ENCODE data around the gene RASGRF2.
"Not testable (repeated sequence)": the region's sequence is repeated elsewhere in the genome, so short reads cannot be mapped to it uniquely, and the experiment has no call there.

RASGRF2 gene

GRCh38 chr5:81244451-81244850, 284.3 kb downstream of the RASGRF2 start:
- DNase-seq: no peak

- DNase-seq: no peak
Measured at GRCh38 chr5:81245871-81246235, 285.7 kb downstream of the RASGRF2 start.

- DNase-seq: no peak
Measured at GRCh38 chr5:81246697-81247096, 286.5 kb downstream of the RASGRF2 start.

- DNase-seq: peak; percentile 48
Measured at GRCh38 chr5:81247441-81247972, 287.3 kb downstream of the RASGRF2 start.

- DNase-seq: no peak
Measured at GRCh38 chr5:81249240-81249639, 289.1 kb downstream of the RASGRF2 start.

GRCh38 chr5:81250004-81250403, 289.8 kb downstream of the RASGRF2 start:
- no peak for DNase-seq

- DNase-seq: no peak
Measured at GRCh38 chr5:81251922-81252321, 291.8 kb downstream of the RASGRF2 start.

- DNase-seq: no peak
Measured at GRCh38 chr5:81252904-81253303, 292.7 kb downstream of the RASGRF2 start.

GRCh38 chr5:81253875-81254274, 293.7 kb downstream of the RASGRF2 start:
- DNase-seq: no peak

GRCh38 chr5:81254886-81255559, 294.9 kb downstream of the RASGRF2 start:
- no peak for DNase-seq

GRCh38 chr5:81256766-81257165, 296.6 kb downstream of the RASGRF2 start:
- DNase-seq: no peak

GRCh38 chr5:81262796-81263195, 302.6 kb downstream of the RASGRF2 start:
- DNase-seq: not testable (repeated sequence)

- peak; percentile 50 for DNase-seq
Measured at GRCh38 chr5:81265101-81265500, 304.9 kb downstream of the RASGRF2 start.

GRCh38 chr5:81268521-81269196, 308.5 kb downstream of the RASGRF2 start:
- DNase-seq: peak; percentile 77

GRCh38 chr5:81269751-81270393, 309.7 kb downstream of the RASGRF2 start:
- DNase-seq: no peak

GRCh38 chr5:81270394-81271027, 310.3 kb downstream of the RASGRF2 start:
- not testable (repeated sequence) for DNase-seq

Data from fibroblast of skin of back (primary cell).